Subcutaneous adipose tissue (tissue), 4 donors: ENCODE results near the gene DTX3L. TPM values are rescaled to one million over a fixed set of nuclear protein-coding genes. Genes with fewer than 3 reads are reported as not detected.

Experiments used
- CTCF ChIP-seq: fragments of 450-650 bp; IDR thresholded peaks from one replicate; pipeline ENCODE4 v1.5.1; 2016; ENCODE audit warnings: low read depth, mild to moderate bottlenecking, control low read depth, antibody characterized with exemption, moderate library complexity
- total RNA-seq, 4 donors: library from RNA; depleted of rRNA; stranded (reverse); fragments of >200 nt; gene quantifications; one replicate each; pipeline ENCODE4 v1.1.0, GENCODE V29; 2016

DTX3L gene
- total RNA-seq, 4 donors from 2014 or later: 22.0 to 33.0 (median 26.3) TPM

DNA sequence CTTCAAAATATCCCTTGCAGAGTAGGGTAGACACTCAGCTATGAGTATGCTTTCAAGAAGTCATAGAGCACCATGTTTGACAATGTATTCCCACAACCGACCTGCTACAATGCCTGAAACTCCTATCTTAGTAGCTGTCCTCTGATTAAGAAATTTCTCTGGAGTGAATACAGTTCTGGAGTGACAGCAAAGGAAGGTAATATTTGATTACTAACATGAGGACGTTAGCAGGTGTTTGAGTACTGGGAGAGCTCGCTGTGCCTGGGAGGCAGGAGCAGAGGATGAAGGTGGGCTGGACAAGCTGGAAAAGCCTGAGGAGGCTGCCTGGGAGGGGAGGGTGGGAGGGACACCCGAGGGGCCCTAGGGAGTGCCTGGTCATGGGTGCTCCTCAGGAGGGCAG is 56.3 kb downstream of the DTX3L start:
- no peak for TF ChIP-seq CTCF

- TF ChIP-seq CTCF: no peak
Observed at GRCh38 chr3:122621112-122621511, 57.0 kb downstream of the DTX3L start.

- TF ChIP-seq CTCF: no peak
Observed at GRCh38 chr3:122623031-122623829, 59.1 kb downstream of the DTX3L start.

Other genes starting within 250 kb of the DTX3L start
- 10 to 100 TPM in 3 of 4 donors, 1 to 10 TPM in 1; 6.6 to 48.1 (median 29.1) TPM for gene CSTA, start 239.1 kb upstream of the DTX3L start, total RNA-seq
- gene MIX23, start 181.1 kb upstream of the DTX3L start, total RNA-seq: 10 to 100 TPM; 10.4 to 20.2 (median 14.4) TPM
- gene FAM162A, start 180.2 kb upstream of the DTX3L start, total RNA-seq: 10 to 100 TPM; 18.7 to 28.8 (median 24.5) TPM
- 1 to 10 TPM; 4.1 to 6.6 (median 6.1) TPM for gene WDR5B, start 148.3 kb upstream of the DTX3L start, total RNA-seq
- 10 to 100 TPM; 35.9 to 54.8 (median 42.4) TPM for gene KPNA1, start 49.4 kb upstream of the DTX3L start, total RNA-seq
- 10 to 100 TPM; 23.6 to 50.7 (median 31.3) TPM for gene PARP9, start within 50 bp of the DTX3L start, total RNA-seq
- gene PARP15, start 13.3 kb downstream of the DTX3L start, total RNA-seq: 10 to 100 TPM in 2 of 4 donors, 1 to 10 TPM in 2; 4.9 to 20.7 (median 8.0) TPM
- gene PARP14, start 116.5 kb downstream of the DTX3L start, total RNA-seq: 100 to 1,000 TPM in 1 of 4 donors, 10 to 100 TPM in 3; 65.2 to 107 (median 85.5) TPM
- 10 to 100 TPM in 3 of 4 donors, 1 to 10 TPM in 1; 8.1 to 24.0 (median 20.6) TPM for gene HSPBAP1, start 229.5 kb downstream of the DTX3L start, total RNA-seq
- 10 to 100 TPM; 21.1 to 27.1 (median 23.2) TPM for gene SLC49A4, start 230.7 kb downstream of the DTX3L start, total RNA-seq